Stimulated activated CD4-positive, alpha-beta T cell treated with anti-CD3 and anti-CD28 coated beads, Interleukin-12 subunit alpha, Interleukin-12 subunit beta, amount 100 ng/mL, for 24 hours (primary cell): ENCODE data around the gene PZP.

ENCODE experiments used
- DNase-seq, 2 experiments: peaks; one replicate each; pipeline ENCODE4 v3.0.0-alpha.2; 2020; ENCODE audit warnings: low read depth in 2 of 2

PZP gene

GRCh38 chr12:9124383-9125031 is 83.7 kb downstream of the PZP start:
- no peak for DNase-seq

- DNase-seq = no peak
Measured at GRCh38 chr12:9123781-9124382, 84.3 kb downstream of the PZP start.

- no peak for DNase-seq
Measured at GRCh38 chr12:9122091-9122609, 86.0 kb downstream of the PZP start.

- DNase-seq = no peak
Measured at GRCh38 chr12:9120487-9121184, 87.6 kb downstream of the PZP start.

DNA sequence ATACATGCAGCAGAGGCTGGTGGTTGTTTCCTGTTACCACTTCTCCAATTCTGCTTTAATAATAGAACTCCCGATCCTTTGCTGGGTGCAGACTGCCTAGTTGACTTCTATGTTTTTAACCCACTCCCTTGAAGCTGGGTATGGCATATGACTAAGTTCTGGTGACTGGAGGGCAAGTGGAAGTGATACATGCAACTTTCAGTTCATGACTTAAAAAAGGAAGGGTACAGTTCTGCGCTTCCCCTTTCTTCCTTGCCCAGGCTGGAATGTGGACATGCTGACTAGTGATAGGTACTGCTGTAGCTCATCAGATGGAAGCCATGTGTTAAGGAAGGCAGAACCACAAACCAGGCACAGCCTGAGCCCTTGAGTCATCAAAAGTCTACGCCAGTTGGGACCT is 90.0 kb downstream of the PZP start:
- no peak for DNase-seq

DNA sequence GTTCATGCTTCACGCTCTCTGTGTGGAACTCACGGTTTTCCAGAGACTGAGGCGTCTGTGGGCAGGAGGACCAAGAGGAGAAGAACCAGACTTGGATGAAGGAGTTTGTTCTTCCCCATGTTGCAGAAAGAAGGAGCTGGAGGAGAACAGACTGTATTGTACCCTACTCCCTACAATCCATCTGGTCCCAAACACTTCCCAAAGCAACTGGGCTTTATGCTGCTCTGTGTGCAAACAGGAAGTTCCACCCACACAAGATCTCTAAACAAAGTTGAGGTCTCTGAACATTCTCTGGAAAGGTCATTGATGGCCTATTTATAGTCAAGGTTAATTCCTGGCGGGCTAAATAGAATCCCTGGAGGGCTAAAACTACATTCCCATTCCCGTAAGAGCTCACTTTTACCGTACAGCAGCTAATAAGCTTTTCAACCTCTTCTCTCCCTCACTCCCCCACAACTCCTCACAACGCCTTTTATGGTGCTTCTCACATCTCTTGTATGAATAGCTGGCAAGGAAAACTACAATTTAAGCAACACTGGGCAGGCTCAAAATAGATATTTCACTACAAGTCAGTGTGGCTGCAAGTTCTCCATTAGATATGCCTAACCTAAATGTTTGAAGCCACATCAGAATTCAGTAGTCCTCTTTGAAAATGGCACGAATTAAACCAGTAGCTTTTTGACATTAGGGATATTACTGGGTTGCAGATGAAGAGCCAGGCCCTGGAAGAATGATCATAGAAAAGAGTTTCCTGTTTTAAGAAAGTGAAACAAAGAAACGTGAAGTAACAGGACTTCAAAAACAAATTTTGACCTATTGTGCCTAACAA is 92.2 kb downstream of the PZP start, which contains the start of gene A2M:
A2M (minus strand) TSS at position 189 of the 829 bp plus-strand sequence; CDS start at position 119, 70 bp downstream.
- DNase-seq = no peak

- DNase-seq = no peak
Measured at GRCh38 chr12:9114946-9115345, 93.2 kb downstream of the PZP start.

DNA sequence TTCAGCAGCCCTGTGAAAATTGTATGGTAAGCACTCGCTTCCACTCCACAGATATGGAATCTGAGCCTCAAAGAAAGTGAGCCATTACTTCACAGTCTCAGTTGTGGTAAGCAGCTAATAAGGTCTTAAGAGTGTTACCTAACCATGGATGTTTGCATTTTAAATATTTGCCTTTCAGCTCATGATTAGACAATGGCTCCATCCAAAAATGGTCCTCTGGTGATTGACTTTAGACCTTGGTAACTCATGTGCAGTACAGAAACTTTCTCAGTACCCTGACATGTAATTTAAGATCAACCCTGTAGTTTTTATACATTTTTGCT is 94.2 kb downstream of the PZP start:
- no peak for DNase-seq

DNA sequence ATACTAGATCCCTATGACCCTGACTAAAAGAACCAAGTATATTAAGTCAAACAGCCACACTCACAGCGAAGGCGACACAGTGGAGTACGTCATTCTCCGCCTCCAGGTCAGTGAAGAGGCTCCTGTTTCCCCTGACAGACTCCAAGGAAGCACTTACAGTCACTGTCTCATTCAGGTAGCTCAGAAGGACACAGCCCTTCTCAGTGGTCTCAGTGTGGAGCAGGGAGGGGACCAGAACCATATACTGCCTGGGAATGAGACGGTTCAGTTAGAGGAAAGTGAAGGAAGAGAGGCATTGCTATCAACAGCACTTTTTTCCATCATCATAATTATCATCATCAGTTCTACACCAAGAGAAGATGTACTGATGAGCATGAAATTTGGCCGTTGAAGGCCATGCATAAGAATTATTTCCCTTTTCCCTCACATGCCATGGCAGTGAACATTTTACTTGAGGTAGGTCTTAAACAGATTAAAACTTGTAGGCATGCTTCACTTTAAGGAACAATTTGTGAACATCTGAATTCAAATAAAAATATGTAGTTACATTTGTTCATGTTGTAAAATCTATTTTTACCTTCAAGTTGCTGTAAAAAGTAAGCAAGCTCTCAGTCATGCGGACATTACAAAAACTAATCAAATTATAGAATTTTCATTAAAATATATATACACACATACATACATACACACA is 94.8 kb downstream of the PZP start:
- DNase-seq = no peak

- DNase-seq = no peak
Measured at GRCh38 chr12:9112076-9112853, 95.9 kb downstream of the PZP start.

GRCh38 chr12:9111525-9111924 is 96.7 kb downstream of the PZP start:
- DNase-seq = no peak

- no peak for DNase-seq
Measured at GRCh38 chr12:9109737-9110491, 98.3 kb downstream of the PZP start.

DNA sequence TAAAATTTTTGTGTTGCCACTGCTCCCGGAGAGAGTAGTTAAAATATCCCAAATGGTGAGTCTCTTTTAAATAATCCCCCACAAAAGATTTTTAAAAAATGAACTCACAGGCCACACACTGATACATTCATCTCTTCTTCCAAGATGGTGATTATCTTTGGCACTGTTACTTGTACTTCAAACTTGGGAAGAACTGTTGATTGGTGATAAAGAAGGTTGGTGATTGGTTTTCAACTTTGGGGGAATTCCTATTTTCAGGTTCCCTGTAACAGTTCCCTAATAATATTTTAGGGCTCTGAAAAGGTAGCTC is 99.0 kb downstream of the PZP start:
- DNase-seq = no peak

DNA sequence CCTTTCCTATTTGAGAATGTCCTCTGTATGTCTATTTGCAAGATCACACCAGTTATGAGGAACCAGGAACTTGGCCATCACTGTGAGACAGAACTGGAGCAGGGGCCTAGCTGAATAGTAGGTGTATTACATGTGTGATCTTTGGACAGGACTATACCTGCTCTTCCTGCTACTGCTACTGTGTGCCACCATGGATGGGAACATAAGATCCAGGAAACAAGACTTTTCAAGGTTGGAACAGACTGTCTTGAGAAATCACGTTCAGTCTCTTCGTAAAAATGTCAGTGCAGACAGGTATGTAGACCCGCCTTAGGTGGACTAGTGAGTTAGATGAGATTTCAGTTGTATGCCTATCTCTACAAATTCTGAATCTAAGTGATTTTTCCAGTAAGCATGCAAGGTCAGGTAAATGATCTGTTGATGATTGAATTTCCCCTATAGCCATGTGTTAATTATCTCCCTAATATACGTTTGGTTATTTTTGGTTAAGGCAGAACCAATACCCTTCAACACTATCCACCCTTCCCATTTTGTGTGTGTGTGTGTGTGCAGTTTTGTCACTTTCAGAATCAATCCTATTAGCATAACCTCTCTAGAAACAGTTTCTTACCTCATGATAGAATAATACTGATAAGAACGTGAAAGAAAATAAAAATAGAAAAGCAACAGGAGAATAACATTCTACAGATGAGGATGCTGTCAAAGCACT is 99.5 kb downstream of the PZP start:
- DNase-seq = no peak

GRCh38 chr12:9107542-9107873 is 100.7 kb downstream of the PZP start:
- no peak for DNase-seq

GRCh38 chr12:9106610-9107541 is 101.3 kb downstream of the PZP start:
- DNase-seq = no peak

GRCh38 chr12:9106067-9106466 is 102.1 kb downstream of the PZP start:
- DNase-seq = no peak

- no peak for DNase-seq
Measured at GRCh38 chr12:9104767-9105423, 103.3 kb downstream of the PZP start.
